DOHH2 (cell line): ENCODE results near the gene YBEY.

ENCODE experiments used
- H3F3A ChIP-seq: fragments of 200-600 bp; sonication (generic), shearing (Covaris generic); 2 replicates; pipeline ENCODE4 v1.6.0; 2016; ENCODE audit warnings: antibody characterized with exemption, mild to moderate bottlenecking; ENCODE audit not compliant: control insufficient read depth, insufficient read depth
- H3K27ac ChIP-seq: fragments of 200-600 bp; sonication (generic); 2 replicates; pipeline ENCODE4 v1.5.1; 2014; ENCODE audit warnings: low read depth, mild to moderate bottlenecking, low read length, moderate library complexity
- H3K27me3 ChIP-seq: fragments of 200-600 bp; sonication (generic); 2 replicates; pipeline ENCODE4 v1.6.1; 2014; ENCODE audit warnings: mild to moderate bottlenecking, low read length, mixed read lengths; ENCODE audit not compliant: control insufficient read depth
- H3K36me3 ChIP-seq: fragments of 200-600 bp; sonication (generic); 2 replicates; pipeline ENCODE4 v1.6.1; 2014; ENCODE audit warnings: mild to moderate bottlenecking, low read length, moderate library complexity, mixed read lengths; ENCODE audit not compliant: control insufficient read depth
- H3K4me1 ChIP-seq: fragments of 200-600 bp; sonication (generic); 2 replicates; pipeline ENCODE4 v1.6.1; 2014; ENCODE audit warnings: mild to moderate bottlenecking, low read length, mixed read lengths; ENCODE audit not compliant: control insufficient read depth
- H3K4me2 ChIP-seq: fragments of 200-600 bp; sonication (generic); 2 replicates; pipeline ENCODE4 v1.6.0; 2014; ENCODE audit warnings: mild to moderate bottlenecking, low read length, moderate library complexity
- H3K4me3 ChIP-seq: fragments of 200-600 bp; sonication (generic); 2 replicates; pipeline ENCODE4 v1.5.1; 2014; ENCODE audit warnings: mild to moderate bottlenecking, low read length, mixed read lengths
- H3K79me2 ChIP-seq: fragments of 200-600 bp; sonication (generic); 2 replicates; pipeline ENCODE4 v1.6.1; 2014; ENCODE audit warnings: mild to moderate bottlenecking, low read length, mixed read lengths; ENCODE audit not compliant: control insufficient read depth
- H3K9me2 ChIP-seq: fragments of 200-600 bp; sonication (generic); replicated peaks from 2 replicates; pipeline ENCODE4 v1.6.1; 2014; ENCODE audit warnings: mild to moderate bottlenecking, low read length, mixed read lengths; ENCODE audit not compliant: control insufficient read depth
- H3K9me3 ChIP-seq: fragments of 200-600 bp; sonication (generic); 2 replicates; pipeline ENCODE4 v1.6.1; 2014; ENCODE audit warnings: antibody characterized with exemption, low read length, mixed read lengths; ENCODE audit not compliant: control insufficient read depth, insufficient read depth
- H4K20me1 ChIP-seq: fragments of 200-600 bp; sonication (generic); 2 replicates; pipeline ENCODE4 v1.6.0; 2014; ENCODE audit warnings: low read depth, mild to moderate bottlenecking, antibody characterized with exemption, low read length, moderate library complexity; ENCODE audit not compliant: control insufficient read depth, insufficient read depth
- CTCF ChIP-seq: fragments of 200-600 bp; sonication (generic); IDR thresholded peaks from one replicate; pipeline ENCODE4 v1.5.1; 2014; ENCODE audit warnings: antibody characterized with exemption, mild to moderate bottlenecking, low read depth, low read length; ENCODE audit not compliant: poor library complexity, severe bottlenecking
- EZH2phosphoT487 ChIP-seq: fragments of 200-600 bp; sonication (generic); IDR thresholded peaks from 2 replicates; pipeline ENCODE4 v1.6.1; 2017; ENCODE audit warnings: borderline replicate concordance, mild to moderate bottlenecking, antibody characterized with exemption, low read length, moderate library complexity, mixed read lengths

YBEY gene

GRCh38 chr21:46326110-46326703, 40.1 kb downstream of the YBEY start:
- Histone ChIP-seq H3K9me3 (no peaks in the 10 kb centered on the region), H3F3A (no peaks in the 10 kb centered on the region), H3K4me3 (peak overlapping the region; percentile 88), H3K4me2 (peak overlapping the region; percentile 79), H3K36me3 (peaks cover 73% of the 10 kb centered on the region), H4K20me1 (peaks cover 11% of the 10 kb centered on the region), H3K27me3 (no peaks in the 10 kb centered on the region), H3K27ac (no peak overlapping the region), H3K9me2 (no peaks in the 10 kb centered on the region), H3K4me1 (peaks cover 25% of the 10 kb centered on the region), H3K79me2 (peaks cover 90% of the 10 kb centered on the region)
- TF ChIP-seq CTCF: no peak
- no peak for TF ChIP-seq EZH2phosphoT487

GRCh38 chr21:46327711-46328110, 41.6 kb downstream of the YBEY start:
- Histone ChIP-seq H3K27me3 (no peaks in the 10 kb centered on the region), H3K36me3 (peaks cover 73% of the 10 kb centered on the region), H4K20me1 (peaks cover 3% of the 10 kb centered on the region), H3F3A (no peaks in the 10 kb centered on the region), H3K4me3 (no peak overlapping the region), H3K27ac (no peak overlapping the region), H3K4me2 (no peak overlapping the region), H3K9me3 (no peaks in the 10 kb centered on the region), H3K9me2 (no peaks in the 10 kb centered on the region), H3K4me1 (peaks cover 12% of the 10 kb centered on the region), H3K79me2 (peaks cover 90% of the 10 kb centered on the region)
- TF ChIP-seq CTCF (no peak), EZH2phosphoT487 (no peak)

- no peak overlapping the region for H3K4me3 ChIP-seq
- no peaks in the 10 kb centered on the region for H3F3A ChIP-seq
- no peaks in the 10 kb centered on the region for H3K27me3 ChIP-seq
- H3K36me3 ChIP-seq: peaks cover 70% of the 10 kb centered on the region
- H4K20me1 ChIP-seq: peaks cover 4% of the 10 kb centered on the region; the same call in 1 of the 2 replicates
- H3K27ac ChIP-seq: no peak overlapping the region
- peaks cover 12% of the 10 kb centered on the region for H3K4me1 ChIP-seq
- no peaks in the 10 kb centered on the region for H3K9me2 ChIP-seq
- TF ChIP-seq EZH2phosphoT487 (no peak), CTCF (no peak)
- H3K9me3 ChIP-seq: no peaks in the 10 kb centered on the region
- H3K79me2 ChIP-seq: peaks cover 87% of the 10 kb centered on the region
- H3K4me2 ChIP-seq: no peak overlapping the region
Observed at GRCh38 chr21:46328151-46328550, 42.0 kb downstream of the YBEY start.
